Measurements from ENCODE around the gene EID2B.

- TF ChIP-seq POLR2A (IDR thresholded peaks at IDR 0.05) = no peak
- TF ChIP-seq, protein P1, sequence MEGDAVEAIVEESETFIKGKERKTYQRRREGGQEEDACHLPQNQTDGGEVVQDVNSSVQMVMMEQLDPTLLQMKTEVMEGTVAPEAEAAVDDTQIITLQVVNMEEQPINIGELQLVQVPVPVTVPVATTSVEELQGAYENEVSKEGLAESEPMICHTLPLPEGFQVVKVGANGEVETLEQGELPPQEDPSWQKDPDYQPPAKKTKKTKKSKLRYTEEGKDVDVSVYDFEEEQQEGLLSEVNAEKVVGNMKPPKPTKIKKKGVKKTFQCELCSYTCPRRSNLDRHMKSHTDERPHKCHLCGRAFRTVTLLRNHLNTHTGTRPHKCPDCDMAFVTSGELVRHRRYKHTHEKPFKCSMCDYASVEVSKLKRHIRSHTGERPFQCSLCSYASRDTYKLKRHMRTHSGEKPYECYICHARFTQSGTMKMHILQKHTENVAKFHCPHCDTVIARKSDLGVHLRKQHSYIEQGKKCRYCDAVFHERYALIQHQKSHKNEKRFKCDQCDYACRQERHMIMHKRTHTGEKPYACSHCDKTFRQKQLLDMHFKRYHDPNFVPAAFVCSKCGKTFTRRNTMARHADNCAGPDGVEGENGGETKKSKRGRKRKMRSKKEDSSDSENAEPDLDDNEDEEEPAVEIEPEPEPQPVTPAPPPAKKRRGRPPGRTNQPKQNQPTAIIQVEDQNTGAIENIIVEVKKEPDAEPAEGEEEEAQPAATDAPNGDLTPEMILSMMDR (IDR thresholded peaks at IDR 0.05) = no peak
Measured at GRCh38 chr19:39506944-39507714, 25.5 kb downstream of the EID2B start.
